H1 (cell line): ENCODE data around the gene RNF130. TPM values are rescaled to one million over a fixed set of nuclear protein-coding genes. Genes with fewer than 3 reads are reported as not detected.

ENCODE experiments used
- CTCF ChIA-PET: fragments of 300-600 bp; sonication (Branson Sonifier 250); formaldehyde crosslinking; loops from one replicate; lab custom pipeline; 2021; ENCODE audit not compliant: partially characterized antibody; lab: Charles Lee
- POLR2A ChIA-PET: fragments of 300-600 bp; sonication (Branson Sonifier 250); formaldehyde crosslinking; loops from one replicate; lab custom pipeline; 2021; ENCODE audit warnings: inconsistent platforms; ENCODE audit not compliant: partially characterized antibody; lab: Charles Lee
- DNase-seq, 2 experiments: peaks; one replicate each; pipeline versions ENCODE4 v3.0.0 to v3.0.0-alpha.2; 2010 to 2022; ENCODE audit warnings: low spot score in 2 of 2, low read depth in 1 of 2, mixed read lengths in 1 of 2
- FAIRE-seq: peaks from 2 replicates; lab custom pipeline; 2011; peaks lifted over from hg19 to GRCh38; lab: Jason Lieb, UNC
- H2AFZ ChIP-seq: 2 replicates; pipeline ENCODE4 v1.8.1; 2012; ENCODE audit warnings: low read length, inconsistent platforms
- H2AK5ac ChIP-seq: 2 replicates; pipeline ENCODE4 v1.6.1; 2013; ENCODE audit warnings: low read depth, low read length
- H2BK120ac ChIP-seq: replicated peaks from 2 replicates; pipeline ENCODE3; 2013; ENCODE audit warnings: low read depth, low read length, inconsistent platforms
- H2BK12ac ChIP-seq: 2 replicates; pipeline ENCODE4 v1.6.1; 2013; ENCODE audit warnings: low read depth, low read length
- H2BK15ac ChIP-seq: 2 replicates; pipeline ENCODE4 v1.6.1; 2013; ENCODE audit warnings: low read length
- H2BK20ac ChIP-seq: 2 replicates; pipeline ENCODE4 v1.6.1; 2013; ENCODE audit warnings: low read length
- H2BK5ac ChIP-seq: 2 replicates; pipeline ENCODE4 v1.6.1; 2013; ENCODE audit warnings: low read depth, low read length
- H3K14ac ChIP-seq: 2 replicates; pipeline ENCODE4 v1.6.1; 2013; ENCODE audit warnings: inconsistent platforms; ENCODE audit not compliant: insufficient read length
- H3K18ac ChIP-seq: 2 replicates; pipeline ENCODE4 v1.6.1; 2013; ENCODE audit warnings: low read length; ENCODE audit errors: extremely low read depth
- H3K23ac ChIP-seq: 2 replicates; pipeline ENCODE4 v1.6.1; 2013; ENCODE audit warnings: inconsistent platforms; ENCODE audit not compliant: insufficient read length
- H3K23me2 ChIP-seq: 2 replicates; pipeline ENCODE4 v1.6.1; 2013; ENCODE audit warnings: low read depth, low read length
- H3K27ac ChIP-seq: 2 replicates; pipeline ENCODE4 v1.6.1; 2011; ENCODE audit warnings: low read depth, low read length, inconsistent platforms
- H3K27me3 ChIP-seq, 4 experiments: replicated peaks in 1 of 4; 1 replicate in 1 of 4; 2 replicates in 3 of 4; pipeline versions ENCODE4 v1.6.1 to v1.8.1; 2011 to 2013; ENCODE audit warnings: low read length in 3 of 4, mild to moderate bottlenecking in 3 of 4, inconsistent platforms in 2 of 4, mixed read lengths in 2 of 4, moderate library complexity in 1 of 4; ENCODE audit not compliant: control insufficient read depth in 3 of 4, insufficient read depth in 3 of 4; ENCODE audit errors: extremely low read depth in 1 of 4
- H3K36me3 ChIP-seq, 4 experiments: 2 replicates each; pipeline versions ENCODE4 v1.6.1 to v1.8.1; 2011 to 2013; ENCODE audit warnings: mild to moderate bottlenecking in 4 of 4, low read length in 3 of 4, moderate library complexity in 2 of 4, control low read depth in 1 of 4, inconsistent platforms in 1 of 4; ENCODE audit not compliant: insufficient read depth in 4 of 4, control insufficient read depth in 2 of 4
- H3K4ac ChIP-seq: replicated peaks from 2 replicates; pipeline ENCODE3; 2013; ENCODE audit warnings: low read length, low read depth, mixed read lengths, inconsistent platforms; ENCODE audit not compliant: insufficient read length
- H3K4me1 ChIP-seq, 4 experiments: replicated peaks in 1 of 4; 1 replicate in 1 of 4; 2 replicates in 3 of 4; pipeline versions ENCODE4 v1.6.1 to v1.8.1; 2011 to 2013; ENCODE audit warnings: low read length in 3 of 4, inconsistent platforms in 2 of 4, mixed read lengths in 1 of 4; ENCODE audit not compliant: insufficient read depth in 4 of 4, control insufficient read depth in 3 of 4
- H3K4me2 ChIP-seq, 2 experiments: 2 replicates each; pipeline versions ENCODE4 v1.6.1 to v1.8.1; 2011 to 2013; ENCODE audit warnings: low read depth in 2 of 2, low read length in 2 of 2, control low read depth in 1 of 2, inconsistent platforms in 1 of 2, mild to moderate bottlenecking in 1 of 2; ENCODE audit not compliant: insufficient read depth in 1 of 2
- H3K4me3 ChIP-seq, 4 experiments: fragments of 200-600, 300-600 bp in 1 of 4; sonication (generic), shearing (Covaris generic), sonication (Bioruptor Twin) in 1 of 4; 2 replicates each; pipeline versions ENCODE4 v1.5.1 to v1.8.1; 2011 to 2016; ENCODE audit warnings: low read length in 4 of 4, low read depth in 3 of 4, control low read depth in 2 of 4, inconsistent platforms in 2 of 4, mild to moderate bottlenecking in 2 of 4, mixed read lengths in 1 of 4, moderate library complexity in 1 of 4; ENCODE audit not compliant: insufficient read depth in 2 of 4; ENCODE audit errors: extremely low read depth in 1 of 4
- H3K56ac ChIP-seq: replicated peaks from 2 replicates; pipeline ENCODE3; 2013; ENCODE audit warnings: low read depth, mild to moderate bottlenecking, mixed read lengths, low read length, inconsistent platforms; ENCODE audit not compliant: insufficient read length
- H3K79me1 ChIP-seq: 2 replicates; pipeline ENCODE4 v1.6.1; 2013; ENCODE audit warnings: low read depth, low read length, control low read depth
- H3K79me2 ChIP-seq, 2 experiments: 2 replicates each; pipeline versions ENCODE4 v1.6.1 to v1.8.1; 2012 to 2013; ENCODE audit warnings: low read length in 2 of 2, mild to moderate bottlenecking in 2 of 2, inconsistent platforms in 1 of 2; ENCODE audit not compliant: insufficient read depth in 2 of 2, control insufficient read depth in 1 of 2
- H3K9ac ChIP-seq, 4 experiments: replicated peaks in 1 of 4; 1 replicate in 1 of 4; 2 replicates in 3 of 4; pipeline versions ENCODE4 v1.6.1 to v1.8.1; 2011 to 2013; ENCODE audit warnings: low read depth in 3 of 4, low read length in 3 of 4, control low read depth in 2 of 4, mild to moderate bottlenecking in 2 of 4, moderate library complexity in 2 of 4, inconsistent platforms in 1 of 4; ENCODE audit errors: extremely low read depth in 1 of 4
- H3K9me3 ChIP-seq, 2 experiments: 2 replicates each; pipeline versions ENCODE4 v1.6.1 to v1.8.1; 2012 to 2013; ENCODE audit warnings: mild to moderate bottlenecking in 2 of 2, moderate library complexity in 2 of 2, control low read depth in 1 of 2, inconsistent platforms in 1 of 2, low read depth in 1 of 2, low read length in 1 of 2, mixed read lengths in 1 of 2; ENCODE audit not compliant: insufficient read depth in 2 of 2
- H4K20me1 ChIP-seq, 2 experiments: replicated peaks in 1 of 2; 2 replicates each; pipeline versions ENCODE3 to v1.8.1; 2011 to 2013; ENCODE audit warnings: inconsistent platforms in 2 of 2, low read length in 2 of 2, mild to moderate bottlenecking in 1 of 2; ENCODE audit not compliant: insufficient read depth in 2 of 2, control insufficient read depth in 1 of 2
- H4K5ac ChIP-seq: 2 replicates; pipeline ENCODE4 v1.6.1; 2013; ENCODE audit warnings: low read length, low read depth, mixed read lengths, inconsistent platforms; ENCODE audit not compliant: insufficient read length
- H4K8ac ChIP-seq: 2 replicates; pipeline ENCODE4 v1.8.0; 2013; ENCODE audit warnings: mild to moderate bottlenecking, moderate library complexity, low read length, inconsistent platforms; ENCODE audit not compliant: insufficient read depth; ENCODE audit errors: extremely low read depth
- H4K91ac ChIP-seq: replicated peaks from 2 replicates; pipeline ENCODE3; 2013; ENCODE audit warnings: low read length, mixed read lengths, inconsistent platforms; ENCODE audit not compliant: insufficient read length
- ASH2L ChIP-seq: fragments of 200-600, 300-600 bp; sonication (generic); IDR thresholded peaks from one replicate; pipeline ENCODE4 v1.7.1; 2017; ENCODE audit warnings: low read length
- ATF3 ChIP-seq: IDR thresholded peaks from 2 replicates; pipeline ENCODE4 v1.6.1; 2011; ENCODE audit warnings: low read depth, mild to moderate bottlenecking, low read length; ENCODE audit not compliant: insufficient read depth
- CBX5 ChIP-seq: fragments of 300-800, 300-1000 bp; sonication (generic); IDR thresholded peaks from 2 replicates; pipeline ENCODE4 v1.7.1; 2016; ENCODE audit warnings: antibody characterized with exemption, low read length, low read depth
- CEBPB ChIP-seq: IDR thresholded peaks from 2 replicates; pipeline ENCODE4 v1.6.1; 2012; ENCODE audit warnings: low read depth, low read length
- CHD2 ChIP-seq: IDR thresholded peaks from 2 replicates; pipeline ENCODE4 v1.6.1; 2012; ENCODE audit warnings: low read length, improper control_type of control experiment
- GTF2F1 ChIP-seq: IDR thresholded peaks from 2 replicates; pipeline ENCODE4 v1.6.1; 2012; ENCODE audit warnings: low read depth, low read length, improper control_type of control experiment, borderline replicate concordance
- KDM1A ChIP-seq: fragments of 200-600, 300-600 bp; sonication (generic); IDR thresholded peaks from 2 replicates; pipeline ENCODE4 v1.7.1; 2016; ENCODE audit warnings: mild to moderate bottlenecking, low read length, borderline replicate concordance
- NANOG ChIP-seq: IDR thresholded peaks from 2 replicates; pipeline ENCODE4 v1.6.1; 2011; ENCODE audit warnings: low read length, low read depth, mild to moderate bottlenecking, inconsistent platforms; ENCODE audit not compliant: insufficient read depth, poor library complexity, severe bottlenecking
- POLR2AphosphoS5 ChIP-seq: IDR thresholded peaks from 2 replicates; pipeline ENCODE4 v1.6.1; 2011; ENCODE audit warnings: low read depth, low read length
- POU5F1 ChIP-seq: IDR thresholded peaks from 2 replicates; pipeline ENCODE4 v1.6.1; 2011; ENCODE audit warnings: low read depth, mild to moderate bottlenecking, low read length, moderate library complexity
- RAD21 ChIP-seq, 2 experiments: IDR thresholded peaks in 1 of 2; conservative IDR thresholded peaks in 1 of 2; 2 replicates each; pipeline ENCODE4 v1.6.1; 2011; ENCODE audit warnings: low read depth in 2 of 2, low read length in 2 of 2, improper control_type of control experiment in 1 of 2, inconsistent platforms in 1 of 2, mild to moderate bottlenecking in 1 of 2, moderate library complexity in 1 of 2
- SIX5 ChIP-seq: IDR thresholded peaks from 2 replicates; pipeline ENCODE4 v1.6.1; 2011; ENCODE audit warnings: mild to moderate bottlenecking, low read depth, low read length
- SP1 ChIP-seq: IDR thresholded peaks from 2 replicates; pipeline ENCODE4 v1.6.1; 2011; ENCODE audit warnings: low read depth, low read length
- SRF ChIP-seq: IDR thresholded peaks from 2 replicates; pipeline ENCODE4 v1.6.1; 2011; ENCODE audit warnings: mild to moderate bottlenecking, low read depth, low read length, moderate library complexity
- SUZ12 ChIP-seq: fragments of 200-600 bp; sonication (generic); IDR thresholded peaks from 2 replicates; pipeline ENCODE4 v1.6.1; 2012; ENCODE audit warnings: mild to moderate bottlenecking, inconsistent platforms, low read length, moderate library complexity, mixed read lengths
- TCF12 ChIP-seq: IDR thresholded peaks from 2 replicates; pipeline ENCODE4 v1.6.1; 2011; ENCODE audit warnings: low read depth, mild to moderate bottlenecking, low read length
- WGBS, 2 experiments: shearing (Covaris generic) in 1 of 2; methylation state at CpG; one replicate each; pipeline versions ENCODE4 v1.1.6 to v1.1.7; 2013 to 2015; ENCODE audit warnings: low lambda C conversion rate in 2 of 2, mixed read lengths in 2 of 2, inconsistent platforms in 1 of 2, low coverage in 1 of 2, missing lambda C conversion rate in 1 of 2; ENCODE audit not compliant: insufficient replicate concordance in 2 of 2, insufficient coverage in 1 of 2, insufficient read length in 1 of 2; ENCODE audit errors: extremely low coverage in 1 of 2, missing lambda C conversion rate in 1 of 2; 5-methylcytosine and 5-hydroxymethylcytosine counted together
- polyA plus RNA-seq, 7 experiments: library from polyadenylated mRNA; depleted of rRNA in 3 of 7; stranded (reverse) in 5 of 7; unstranded in 2 of 7; fragments of >200 nt in 5 of 7; fragments of 200-250 nt in 2 of 7; gene quantifications; 1 replicate in 5 of 7; 2 replicates in 1 of 7; 4 replicates in 1 of 7; pipeline versions ENCODE4 v1.2.1 to v1.2.3, GENCODE V29; 2011 to 2013; ENCODE audit warnings: missing spikeins in 2 of 7, mixed read lengths in 2 of 7
- total RNA-seq: library from RNA; stranded (reverse); fragmentation: NEBNext Ultra II Directional; extraction: Animal tissue kit (Norgen Biotek cat#: 25700); gene quantifications from 2 replicates; pipeline ENCODE4 v1.2.1, GENCODE V29; 2021

Gene RNF130
- total and polyA plus RNA-seq, 2 of the 8 experiments (the other 6 are each of a cell fraction or from before 2014, with no cell fraction given): 65.1 to 70.0 TPM

- Histone ChIP-seq H3K9ac (no peak overlapping the region), H3K36me3 (no peaks in the 10 kb centered on the region), H3K18ac (no peak overlapping the region), H3K79me1 (no peaks in the 10 kb centered on the region), H3K23ac (no peak overlapping the region), H3K4me1 (no peaks in the 10 kb centered on the region; a peak in 1 of 7 replicates), H2BK120ac (no peak overlapping the region), H3K79me2 (no peaks in the 10 kb centered on the region), H2BK15ac (no peak overlapping the region), H2BK12ac (no peak overlapping the region), H2BK5ac (no peak overlapping the region), H2BK20ac (no peak overlapping the region), H3K9me3 (no peaks in the 10 kb centered on the region), H2AK5ac (no peak overlapping the region), H4K8ac (no peak overlapping the region; the same call in 1 of the 2 replicates), H3K14ac (no peak overlapping the region), H3K23me2 (no peaks in the 10 kb centered on the region), H2AFZ (no peak overlapping the region), H4K5ac (no peak overlapping the region), H3K56ac (no peak overlapping the region), H3K4ac (no peak overlapping the region), H3K4me3 (no peak overlapping the region), H3K27ac (no peak overlapping the region), H3K4me2 (no peak overlapping the region), H4K20me1 (no peaks in the 10 kb centered on the region), H3K27me3 (no peaks in the 10 kb centered on the region), H4K91ac (no peak overlapping the region)
- ChIA-PET POLR2A (no interaction called here), CTCF (interaction anchor here (0.9 kb wide), 1 partner anchor 50 kb away, joined by 3 read pairs; no protein-coding TSS in a partner anchor)
- 90% methylated on average over 12 of the region's 12 CpGs; no CpG with 5 or more reads in 1 of the 2 experiments for whole genome bisulfite sequencing, 2 experiments
- DNase-seq (no peak), FAIRE-seq (no peak)
- no peak for TF ChIP-seq TCF12
- no peak for TF ChIP-seq ASH2L
- no peak for TF ChIP-seq GTF2F1
- TF ChIP-seq SUZ12: no peak
- TF ChIP-seq CHD2: no peak
- no peak for TF ChIP-seq KDM1A
- no peak for TF ChIP-seq POLR2AphosphoS5
- no peak for TF ChIP-seq CEBPB
- no peak for TF ChIP-seq ATF3
- TF ChIP-seq NANOG: no peak
- no peak for TF ChIP-seq SP1
- TF ChIP-seq SIX5: no peak
- TF ChIP-seq CBX5: no peak
- no peak for TF ChIP-seq SRF
- TF ChIP-seq RAD21 (IDR thresholded peaks at IDR 0.05 in 1 of 2, conservative IDR thresholded peaks at IDR 0.05 in 1 of 2; ENCODE audit: low read depth in 2 of 2, low read length in 2 of 2): no peak
- TF ChIP-seq POU5F1: no peak
Measured at GRCh38 chr5:180119903-180120236, 48.3 kb upstream of the RNF130 start.
